Bronchial epithelial cell (primary cell): Measurements from ENCODE around the gene KIF17. TPM values are rescaled to one million over a fixed set of nuclear protein-coding genes. Genes with fewer than 3 reads are reported as not detected.

Source experiments
- DNase-seq: peaks from one replicate; pipeline ENCODE4 v3.0.0-alpha.2; 2010; ENCODE audit warnings: low read depth
- FAIRE-seq: peaks from 2 replicates; lab custom pipeline; 2011; peaks lifted over from hg19 to GRCh38; lab: Jason Lieb, UNC
- H3K27me3 ChIP-seq: 2 replicates; pipeline ENCODE4 v1.5.1; 2011; ENCODE audit warnings: low read length; ENCODE audit not compliant: control insufficient read depth, insufficient read depth
- H3K36me3 ChIP-seq: 2 replicates; pipeline ENCODE4 v1.5.1; 2011; ENCODE audit warnings: low read length; ENCODE audit not compliant: control insufficient read depth, insufficient read depth
- H3K4me3 ChIP-seq: 2 replicates; pipeline ENCODE4 v1.5.1; 2011; ENCODE audit warnings: mild to moderate bottlenecking, low read depth, low read length, control low read depth
- total RNA-seq: library from RNA; depleted of rRNA; stranded (reverse); fragments of >200 nt; gene quantifications from 2 replicates; pipeline ENCODE4 v1.2.1, GENCODE V29; 2014
- TF ChIP-seq, protein P1 (sequence below): IDR thresholded peaks from 2 replicates; pipeline ENCODE4 v1.5.1; 2011; ENCODE audit warnings: mild to moderate bottlenecking, moderate library complexity, low read length, control low read depth, inconsistent platforms; ENCODE audit not compliant: insufficient read depth, severe bottlenecking

The KIF17 gene
- total RNA-seq, 1 donor from 2014 or later = 3.2 TPM

DNA sequence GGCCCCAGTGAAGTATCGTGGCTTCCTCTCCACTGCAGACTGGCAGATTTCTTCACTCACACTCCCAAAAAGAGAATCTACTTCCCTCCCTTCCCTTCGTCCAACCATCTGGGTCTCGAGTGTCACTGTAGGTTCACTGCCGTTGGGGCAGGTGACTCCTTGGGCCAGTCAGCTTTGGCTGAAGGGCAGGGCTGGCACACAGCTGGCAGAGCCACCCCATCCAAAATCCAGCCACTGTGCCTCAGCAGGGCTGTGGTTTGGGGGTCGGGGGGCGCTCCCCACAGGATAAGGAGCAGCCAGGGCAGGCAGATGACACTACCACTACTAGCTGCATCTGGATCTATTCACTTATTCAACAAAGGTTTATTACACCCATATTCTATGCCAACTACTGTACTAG lies 74.7 kb downstream of the KIF17 start:
- H3K27me3 ChIP-seq = no peaks in the 10 kb centered on the region
- no peak overlapping the region for H3K4me3 ChIP-seq
- H3K36me3 ChIP-seq = peaks cover 13% of the 10 kb centered on the region
- FAIRE-seq = no peak
- DNase-seq = no peak
- TF ChIP-seq, protein P1, sequence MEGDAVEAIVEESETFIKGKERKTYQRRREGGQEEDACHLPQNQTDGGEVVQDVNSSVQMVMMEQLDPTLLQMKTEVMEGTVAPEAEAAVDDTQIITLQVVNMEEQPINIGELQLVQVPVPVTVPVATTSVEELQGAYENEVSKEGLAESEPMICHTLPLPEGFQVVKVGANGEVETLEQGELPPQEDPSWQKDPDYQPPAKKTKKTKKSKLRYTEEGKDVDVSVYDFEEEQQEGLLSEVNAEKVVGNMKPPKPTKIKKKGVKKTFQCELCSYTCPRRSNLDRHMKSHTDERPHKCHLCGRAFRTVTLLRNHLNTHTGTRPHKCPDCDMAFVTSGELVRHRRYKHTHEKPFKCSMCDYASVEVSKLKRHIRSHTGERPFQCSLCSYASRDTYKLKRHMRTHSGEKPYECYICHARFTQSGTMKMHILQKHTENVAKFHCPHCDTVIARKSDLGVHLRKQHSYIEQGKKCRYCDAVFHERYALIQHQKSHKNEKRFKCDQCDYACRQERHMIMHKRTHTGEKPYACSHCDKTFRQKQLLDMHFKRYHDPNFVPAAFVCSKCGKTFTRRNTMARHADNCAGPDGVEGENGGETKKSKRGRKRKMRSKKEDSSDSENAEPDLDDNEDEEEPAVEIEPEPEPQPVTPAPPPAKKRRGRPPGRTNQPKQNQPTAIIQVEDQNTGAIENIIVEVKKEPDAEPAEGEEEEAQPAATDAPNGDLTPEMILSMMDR = no peak

DNA sequence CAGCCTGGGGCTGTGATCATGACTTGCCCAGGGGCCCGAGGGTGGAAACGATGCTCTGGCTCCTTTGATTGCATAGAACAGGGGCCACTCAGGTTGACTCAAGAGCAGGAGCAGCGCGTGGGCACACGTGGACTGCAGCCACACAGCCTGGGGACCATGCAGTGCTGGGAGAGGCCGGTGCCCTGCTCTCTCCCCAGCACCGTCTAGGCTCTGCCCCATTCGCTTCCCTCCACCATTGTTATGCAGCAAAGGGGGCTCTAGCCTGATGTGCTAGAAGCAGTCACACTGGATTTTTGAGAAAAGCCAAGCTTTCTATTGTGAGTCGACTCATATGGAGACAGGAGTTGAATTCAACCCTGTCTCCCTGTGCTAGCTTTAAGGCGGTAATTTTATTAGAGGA lies 75.8 kb downstream of the KIF17 start:
- H3K36me3 ChIP-seq = peaks cover 16% of the 10 kb centered on the region
- DNase-seq (no peak), FAIRE-seq (no peak)
- TF ChIP-seq, protein P1 = no peak
- no peak overlapping the region for H3K4me3 ChIP-seq
- no peaks in the 10 kb centered on the region for H3K27me3 ChIP-seq

DNA sequence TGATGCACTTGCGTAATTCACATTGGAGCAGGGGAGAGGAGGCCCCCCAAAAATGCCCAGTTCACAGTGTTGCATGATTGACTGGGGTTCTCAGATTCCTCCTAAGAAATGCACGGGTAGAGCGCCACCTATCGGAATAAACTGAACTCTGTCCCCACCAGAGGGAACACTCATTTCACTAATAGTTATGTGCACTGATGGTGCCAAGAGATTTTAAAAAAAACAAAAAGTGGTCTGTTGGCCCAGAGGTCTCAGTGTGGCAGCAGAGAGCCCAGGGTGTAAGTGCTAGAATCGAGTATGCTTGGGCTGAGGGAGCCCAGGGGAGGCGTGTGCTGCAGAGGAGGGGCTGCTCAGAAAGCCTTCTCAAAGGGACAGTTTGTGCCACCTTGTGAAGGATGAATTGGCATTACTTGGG lies 77.6 kb downstream of the KIF17 start:
- TF ChIP-seq, protein P1 = peak; percentile 74
- no peak overlapping the region for H3K4me3 ChIP-seq
- DNase-seq = peak; percentile 51
- peaks cover 14% of the 10 kb centered on the region for H3K36me3 ChIP-seq
- H3K27me3 ChIP-seq = no peaks in the 10 kb centered on the region
- peak; percentile 32 for FAIRE-seq

DNA sequence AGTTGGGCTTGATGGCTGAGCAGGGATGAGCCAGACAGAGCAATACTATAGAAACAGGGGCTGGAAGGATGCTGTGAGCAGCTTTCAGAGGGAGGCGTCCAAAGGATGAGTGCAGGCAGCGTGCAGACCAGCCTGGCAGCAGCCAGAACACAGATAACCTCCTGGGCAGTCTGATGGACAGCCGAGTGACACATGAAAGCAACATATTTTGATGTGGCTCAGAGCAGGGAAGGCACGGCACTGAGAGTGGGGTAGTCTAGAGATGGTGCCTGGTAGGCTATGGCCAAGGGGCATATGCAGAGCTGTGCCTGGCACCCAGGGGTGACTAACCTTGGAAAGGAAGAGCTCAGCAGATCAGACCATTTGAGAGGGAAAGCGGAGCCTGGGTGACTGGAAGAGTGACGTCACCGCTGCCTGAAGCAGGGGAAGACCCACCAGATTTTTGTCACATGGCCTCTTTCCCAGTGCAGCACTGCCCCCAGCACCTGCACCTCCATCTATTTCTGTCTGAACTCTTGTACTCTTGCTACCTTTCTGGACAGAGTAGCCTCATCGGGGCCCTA lies 80.9 kb downstream of the KIF17 start:
- H3K27me3 ChIP-seq = no peaks in the 10 kb centered on the region
- no peak overlapping the region for H3K4me3 ChIP-seq
- DNase-seq = no peak
- FAIRE-seq = no peak
- TF ChIP-seq, protein P1 = no peak
- H3K36me3 ChIP-seq = peaks cover 7% of the 10 kb centered on the region

DNA sequence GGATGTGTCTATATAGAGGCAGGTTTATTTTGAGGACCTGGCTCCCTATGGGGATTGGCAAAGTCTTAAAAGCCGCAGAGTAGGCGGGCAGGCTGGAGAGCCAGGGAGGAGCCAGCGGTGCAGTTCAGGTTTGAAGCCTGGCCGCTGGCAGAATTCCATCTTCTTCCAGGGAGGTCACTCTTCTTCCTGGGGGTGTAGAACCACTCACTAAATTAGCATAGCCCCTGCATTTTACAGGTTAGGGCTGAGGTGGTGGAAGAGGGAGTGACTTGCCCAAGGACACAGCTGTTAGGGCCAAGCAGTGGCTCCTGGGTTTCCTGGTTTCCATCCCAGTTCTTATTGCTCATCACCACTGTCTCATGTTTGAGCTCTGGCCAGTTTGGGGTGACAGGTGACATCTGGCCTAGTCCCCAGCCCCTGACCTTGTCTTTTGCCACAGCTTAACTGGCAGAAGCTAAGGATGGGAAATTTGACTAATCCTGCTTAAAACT lies 83.2 kb downstream of the KIF17 start:
- peak; percentile 7 for FAIRE-seq
- TF ChIP-seq, protein P1 = no peak
- peak; percentile 52 for DNase-seq
- no peaks in the 10 kb centered on the region for H3K27me3 ChIP-seq
- H3K36me3 ChIP-seq = peaks cover 6% of the 10 kb centered on the region
- peak overlapping the region; percentile 59 for H3K4me3 ChIP-seq
